H1 (cell line): ENCODE measurements around the gene RPL31. TPM values are rescaled to one million over a fixed set of nuclear protein-coding genes. Genes with fewer than 3 reads are reported as not detected.

Experiments
- CTCF ChIA-PET: fragments of 300-600 bp; sonication (Branson Sonifier 250); formaldehyde crosslinking; loops from one replicate; lab custom pipeline; 2021; ENCODE audit not compliant: partially characterized antibody; lab: Charles Lee
- POLR2A ChIA-PET: fragments of 300-600 bp; sonication (Branson Sonifier 250); formaldehyde crosslinking; loops from one replicate; lab custom pipeline; 2021; ENCODE audit warnings: inconsistent platforms; ENCODE audit not compliant: partially characterized antibody; lab: Charles Lee
- DNase-seq, 2 experiments: peaks; one replicate each; pipeline versions ENCODE4 v3.0.0 to v3.0.0-alpha.2; 2010 to 2022; ENCODE audit warnings: low spot score in 2 of 2, low read depth in 1 of 2, mixed read lengths in 1 of 2
- FAIRE-seq: peaks from 2 replicates; lab custom pipeline; 2011; peaks lifted over from hg19 to GRCh38; lab: Jason Lieb, UNC
- H2AFZ ChIP-seq: 2 replicates; pipeline ENCODE4 v1.8.1; 2012; ENCODE audit warnings: low read length, inconsistent platforms
- H2AK5ac ChIP-seq: 2 replicates; pipeline ENCODE4 v1.6.1; 2013; ENCODE audit warnings: low read depth, low read length
- H2BK120ac ChIP-seq: replicated peaks from 2 replicates; pipeline ENCODE3; 2013; ENCODE audit warnings: low read depth, low read length, inconsistent platforms
- H2BK12ac ChIP-seq: 2 replicates; pipeline ENCODE4 v1.6.1; 2013; ENCODE audit warnings: low read depth, low read length
- H2BK15ac ChIP-seq: 2 replicates; pipeline ENCODE4 v1.6.1; 2013; ENCODE audit warnings: low read length
- H2BK20ac ChIP-seq: 2 replicates; pipeline ENCODE4 v1.6.1; 2013; ENCODE audit warnings: low read length
- H2BK5ac ChIP-seq: 2 replicates; pipeline ENCODE4 v1.6.1; 2013; ENCODE audit warnings: low read depth, low read length
- H3K14ac ChIP-seq: 2 replicates; pipeline ENCODE4 v1.6.1; 2013; ENCODE audit warnings: inconsistent platforms; ENCODE audit not compliant: insufficient read length
- H3K18ac ChIP-seq: 2 replicates; pipeline ENCODE4 v1.6.1; 2013; ENCODE audit warnings: low read length; ENCODE audit errors: extremely low read depth
- H3K23ac ChIP-seq: 2 replicates; pipeline ENCODE4 v1.6.1; 2013; ENCODE audit warnings: inconsistent platforms; ENCODE audit not compliant: insufficient read length
- H3K23me2 ChIP-seq: 2 replicates; pipeline ENCODE4 v1.6.1; 2013; ENCODE audit warnings: low read depth, low read length
- H3K27ac ChIP-seq: 2 replicates; pipeline ENCODE4 v1.6.1; 2011; ENCODE audit warnings: low read depth, low read length, inconsistent platforms
- H3K27me3 ChIP-seq, 4 experiments: replicated peaks in 1 of 4; 1 replicate in 1 of 4; 2 replicates in 3 of 4; pipeline versions ENCODE4 v1.6.1 to v1.8.1; 2011 to 2013; ENCODE audit warnings: low read length in 3 of 4, mild to moderate bottlenecking in 3 of 4, inconsistent platforms in 2 of 4, mixed read lengths in 2 of 4, moderate library complexity in 1 of 4; ENCODE audit not compliant: control insufficient read depth in 3 of 4, insufficient read depth in 3 of 4; ENCODE audit errors: extremely low read depth in 1 of 4
- H3K36me3 ChIP-seq, 4 experiments: 2 replicates each; pipeline versions ENCODE4 v1.6.1 to v1.8.1; 2011 to 2013; ENCODE audit warnings: mild to moderate bottlenecking in 4 of 4, low read length in 3 of 4, moderate library complexity in 2 of 4, control low read depth in 1 of 4, inconsistent platforms in 1 of 4; ENCODE audit not compliant: insufficient read depth in 4 of 4, control insufficient read depth in 2 of 4
- H3K4ac ChIP-seq: replicated peaks from 2 replicates; pipeline ENCODE3; 2013; ENCODE audit warnings: low read length, low read depth, mixed read lengths, inconsistent platforms; ENCODE audit not compliant: insufficient read length
- H3K4me1 ChIP-seq, 4 experiments: replicated peaks in 1 of 4; 1 replicate in 1 of 4; 2 replicates in 3 of 4; pipeline versions ENCODE4 v1.6.1 to v1.8.1; 2011 to 2013; ENCODE audit warnings: low read length in 3 of 4, inconsistent platforms in 2 of 4, mixed read lengths in 1 of 4; ENCODE audit not compliant: insufficient read depth in 4 of 4, control insufficient read depth in 3 of 4
- H3K4me2 ChIP-seq, 2 experiments: 2 replicates each; pipeline versions ENCODE4 v1.6.1 to v1.8.1; 2011 to 2013; ENCODE audit warnings: low read depth in 2 of 2, low read length in 2 of 2, control low read depth in 1 of 2, inconsistent platforms in 1 of 2, mild to moderate bottlenecking in 1 of 2; ENCODE audit not compliant: insufficient read depth in 1 of 2
- H3K4me3 ChIP-seq, 4 experiments: fragments of 200-600, 300-600 bp in 1 of 4; sonication (generic), shearing (Covaris generic), sonication (Bioruptor Twin) in 1 of 4; 2 replicates each; pipeline versions ENCODE4 v1.5.1 to v1.8.1; 2011 to 2016; ENCODE audit warnings: low read length in 4 of 4, low read depth in 3 of 4, control low read depth in 2 of 4, inconsistent platforms in 2 of 4, mild to moderate bottlenecking in 2 of 4, mixed read lengths in 1 of 4, moderate library complexity in 1 of 4; ENCODE audit not compliant: insufficient read depth in 2 of 4; ENCODE audit errors: extremely low read depth in 1 of 4
- H3K56ac ChIP-seq: replicated peaks from 2 replicates; pipeline ENCODE3; 2013; ENCODE audit warnings: low read depth, mild to moderate bottlenecking, mixed read lengths, low read length, inconsistent platforms; ENCODE audit not compliant: insufficient read length
- H3K79me1 ChIP-seq: 2 replicates; pipeline ENCODE4 v1.6.1; 2013; ENCODE audit warnings: low read depth, low read length, control low read depth
- H3K79me2 ChIP-seq, 2 experiments: 2 replicates each; pipeline versions ENCODE4 v1.6.1 to v1.8.1; 2012 to 2013; ENCODE audit warnings: low read length in 2 of 2, mild to moderate bottlenecking in 2 of 2, inconsistent platforms in 1 of 2; ENCODE audit not compliant: insufficient read depth in 2 of 2, control insufficient read depth in 1 of 2
- H3K9ac ChIP-seq, 4 experiments: replicated peaks in 1 of 4; 1 replicate in 1 of 4; 2 replicates in 3 of 4; pipeline versions ENCODE4 v1.6.1 to v1.8.1; 2011 to 2013; ENCODE audit warnings: low read depth in 3 of 4, low read length in 3 of 4, control low read depth in 2 of 4, mild to moderate bottlenecking in 2 of 4, moderate library complexity in 2 of 4, inconsistent platforms in 1 of 4; ENCODE audit errors: extremely low read depth in 1 of 4
- H3K9me3 ChIP-seq, 2 experiments: 2 replicates each; pipeline versions ENCODE4 v1.6.1 to v1.8.1; 2012 to 2013; ENCODE audit warnings: mild to moderate bottlenecking in 2 of 2, moderate library complexity in 2 of 2, control low read depth in 1 of 2, inconsistent platforms in 1 of 2, low read depth in 1 of 2, low read length in 1 of 2, mixed read lengths in 1 of 2; ENCODE audit not compliant: insufficient read depth in 2 of 2
- H4K20me1 ChIP-seq, 2 experiments: replicated peaks in 1 of 2; 2 replicates each; pipeline versions ENCODE3 to v1.8.1; 2011 to 2013; ENCODE audit warnings: inconsistent platforms in 2 of 2, low read length in 2 of 2, mild to moderate bottlenecking in 1 of 2; ENCODE audit not compliant: insufficient read depth in 2 of 2, control insufficient read depth in 1 of 2
- H4K5ac ChIP-seq: 2 replicates; pipeline ENCODE4 v1.6.1; 2013; ENCODE audit warnings: low read length, low read depth, mixed read lengths, inconsistent platforms; ENCODE audit not compliant: insufficient read length
- H4K8ac ChIP-seq: 2 replicates; pipeline ENCODE4 v1.8.0; 2013; ENCODE audit warnings: mild to moderate bottlenecking, moderate library complexity, low read length, inconsistent platforms; ENCODE audit not compliant: insufficient read depth; ENCODE audit errors: extremely low read depth
- H4K91ac ChIP-seq: replicated peaks from 2 replicates; pipeline ENCODE3; 2013; ENCODE audit warnings: low read length, mixed read lengths, inconsistent platforms; ENCODE audit not compliant: insufficient read length
- RFX5 ChIP-seq: IDR thresholded peaks from 2 replicates; pipeline ENCODE4 v1.6.1; 2011; ENCODE audit warnings: low read depth, low read length, improper control_type of control experiment, borderline replicate concordance
- TCF12 ChIP-seq: IDR thresholded peaks from 2 replicates; pipeline ENCODE4 v1.6.1; 2011; ENCODE audit warnings: low read depth, mild to moderate bottlenecking, low read length
- WGBS, 2 experiments: shearing (Covaris generic) in 1 of 2; methylation state at CpG; one replicate each; pipeline versions ENCODE4 v1.1.6 to v1.1.7; 2013 to 2015; ENCODE audit warnings: low lambda C conversion rate in 2 of 2, mixed read lengths in 2 of 2, inconsistent platforms in 1 of 2, low coverage in 1 of 2, missing lambda C conversion rate in 1 of 2; ENCODE audit not compliant: insufficient replicate concordance in 2 of 2, insufficient coverage in 1 of 2, insufficient read length in 1 of 2; ENCODE audit errors: extremely low coverage in 1 of 2, missing lambda C conversion rate in 1 of 2; 5-methylcytosine and 5-hydroxymethylcytosine counted together
- polyA plus RNA-seq, 7 experiments: library from polyadenylated mRNA; depleted of rRNA in 3 of 7; stranded (reverse) in 5 of 7; unstranded in 2 of 7; fragments of >200 nt in 5 of 7; fragments of 200-250 nt in 2 of 7; gene quantifications; 1 replicate in 5 of 7; 2 replicates in 1 of 7; 4 replicates in 1 of 7; pipeline versions ENCODE4 v1.2.1 to v1.2.3, GENCODE V29; 2011 to 2013; ENCODE audit warnings: missing spikeins in 2 of 7, mixed read lengths in 2 of 7
- total RNA-seq: library from RNA; stranded (reverse); fragmentation: NEBNext Ultra II Directional; extraction: Animal tissue kit (Norgen Biotek cat#: 25700); gene quantifications from 2 replicates; pipeline ENCODE4 v1.2.1, GENCODE V29; 2021

RPL31 gene
- total and polyA plus RNA-seq, 2 of the 8 experiments (the other 6 are each of a cell fraction or from before 2014, with no cell fraction given): 1,463 to 1,722 TPM

GRCh38 chr2:100964681-100965169 lies 37.4 kb upstream of the RPL31 start:
- Histone ChIP-seq H3K18ac (no peak overlapping the region), H2BK15ac (no peak overlapping the region), H2AK5ac (no peak overlapping the region), H3K36me3 (no peaks in the 10 kb centered on the region), H2BK5ac (no peak overlapping the region), H2BK120ac (no peak overlapping the region), H3K14ac (no peak overlapping the region), H4K91ac (no peak overlapping the region), H2BK20ac (no peak overlapping the region), H3K56ac (no peak overlapping the region), H3K9ac (no peak overlapping the region), H3K4me3 (no peak overlapping the region), H3K27me3 (no peaks in the 10 kb centered on the region), H3K4me2 (no peak overlapping the region), H3K23ac (no peak overlapping the region), H3K79me1 (no peaks in the 10 kb centered on the region), H3K9me3 (no peaks in the 10 kb centered on the region), H2BK12ac (no peak overlapping the region), H2AFZ (no peak overlapping the region), H3K4ac (no peak overlapping the region), H3K23me2 (no peaks in the 10 kb centered on the region), H4K5ac (no peak overlapping the region), H4K20me1 (no peaks in the 10 kb centered on the region), H3K27ac (no peak overlapping the region), H4K8ac (no peak overlapping the region; the same call in 1 of the 2 replicates), H3K4me1 (peaks cover 0 to 3% (median 0%) of the 10 kb centered on the region in 4 experiments; a peak in 1 of 7 replicates), H3K79me2 (no peaks in the 10 kb centered on the region)
- TF ChIP-seq RFX5 (no peak), TCF12 (no peak)
- 84% methylated on average over 11 of the region's 11 CpGs; no CpG with 5 or more reads in 1 of the 2 experiments for WGBS, 2 experiments
- DNase-seq (no peak), FAIRE-seq (no peak)
- CTCF ChIA-PET: interaction anchor here (0.6 to 1.0 kb wide), 3 partner anchors 235 to 542 kb away, joined by 3 to 5 read pairs (median 3); no protein-coding TSS in a partner anchor
- POLR2A ChIA-PET: interaction anchor here (1.1 kb wide), 1 partner anchor 344 kb away, joined by 4 read pairs; the partner anchor contains the start of gene RNF149
